HG02943 (cell line): ENCODE measurements around the gene GGA3.
A peak's percentile ranks its signal among the peaks of the same experiment; 100 is the strongest.
"Not testable (repeated sequence)": the region's sequence is repeated elsewhere in the genome, so short reads cannot be mapped to it uniquely, and the experiment has no call there.

Source experiments
- ATAC-seq: cut with Tn5 transposase; IDR thresholded peaks from one replicate; pipeline ENCODE4 v1.9.1; 2021; ENCODE audit warnings: mild to moderate bottlenecking, low read depth, moderate library complexity; ENCODE audit not compliant: unreplicated experiment

Gene GGA3, protein sequence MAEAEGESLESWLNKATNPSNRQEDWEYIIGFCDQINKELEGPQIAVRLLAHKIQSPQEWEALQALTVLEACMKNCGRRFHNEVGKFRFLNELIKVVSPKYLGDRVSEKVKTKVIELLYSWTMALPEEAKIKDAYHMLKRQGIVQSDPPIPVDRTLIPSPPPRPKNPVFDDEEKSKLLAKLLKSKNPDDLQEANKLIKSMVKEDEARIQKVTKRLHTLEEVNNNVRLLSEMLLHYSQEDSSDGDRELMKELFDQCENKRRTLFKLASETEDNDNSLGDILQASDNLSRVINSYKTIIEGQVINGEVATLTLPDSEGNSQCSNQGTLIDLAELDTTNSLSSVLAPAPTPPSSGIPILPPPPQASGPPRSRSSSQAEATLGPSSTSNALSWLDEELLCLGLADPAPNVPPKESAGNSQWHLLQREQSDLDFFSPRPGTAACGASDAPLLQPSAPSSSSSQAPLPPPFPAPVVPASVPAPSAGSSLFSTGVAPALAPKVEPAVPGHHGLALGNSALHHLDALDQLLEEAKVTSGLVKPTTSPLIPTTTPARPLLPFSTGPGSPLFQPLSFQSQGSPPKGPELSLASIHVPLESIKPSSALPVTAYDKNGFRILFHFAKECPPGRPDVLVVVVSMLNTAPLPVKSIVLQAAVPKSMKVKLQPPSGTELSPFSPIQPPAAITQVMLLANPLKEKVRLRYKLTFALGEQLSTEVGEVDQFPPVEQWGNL

DNA sequence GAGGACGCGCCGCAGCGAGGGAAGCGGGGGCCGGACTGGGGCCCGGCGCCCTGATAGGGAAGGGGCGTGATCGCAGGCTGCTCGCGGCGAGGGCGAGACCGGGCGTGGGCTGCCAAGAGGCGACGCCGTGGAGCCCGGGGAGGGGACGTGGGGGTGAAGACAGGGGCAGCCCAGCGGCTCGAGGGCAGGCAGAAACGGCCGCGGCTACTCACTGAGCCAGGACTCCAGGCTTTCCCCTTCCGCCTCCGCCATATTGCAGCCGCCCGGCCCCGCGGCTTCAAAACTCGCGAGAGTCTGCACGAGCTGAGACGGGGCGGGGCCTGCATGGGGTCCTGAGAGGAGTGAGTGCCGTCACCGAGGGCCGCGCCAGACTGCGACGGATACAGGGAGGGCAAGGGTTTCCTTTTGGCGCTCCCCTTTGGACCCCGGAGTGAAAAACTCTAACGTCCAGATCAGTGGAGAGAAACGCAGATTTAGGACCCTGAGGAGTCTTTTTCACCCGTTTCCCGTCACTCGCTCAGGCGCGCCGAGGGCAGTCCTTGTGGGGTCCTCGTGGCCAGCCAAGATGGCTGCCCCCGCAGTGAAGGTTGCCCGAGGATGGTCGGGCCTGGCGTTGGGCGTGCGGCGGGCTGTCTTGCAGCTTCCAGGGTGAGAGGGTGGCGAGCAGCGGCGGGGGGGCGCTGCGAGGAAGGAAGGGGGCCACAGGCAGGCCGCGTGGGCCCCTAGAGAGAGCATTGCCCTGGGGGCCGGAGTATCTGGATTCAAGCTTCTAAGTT lies at the start of gene GGA3, which contains the start of gene MRPS7:
GGA3 (minus strand) TSS at position 271 of the 776 bp plus-strand sequence; CDS start at position 252, 19 bp downstream.
MRPS7 (plus strand) TSS at position 544 of the 776 bp plus-strand sequence; CDS start at position 566, 22 bp downstream.
- peak; percentile 83 for ATAC-seq

DNA sequence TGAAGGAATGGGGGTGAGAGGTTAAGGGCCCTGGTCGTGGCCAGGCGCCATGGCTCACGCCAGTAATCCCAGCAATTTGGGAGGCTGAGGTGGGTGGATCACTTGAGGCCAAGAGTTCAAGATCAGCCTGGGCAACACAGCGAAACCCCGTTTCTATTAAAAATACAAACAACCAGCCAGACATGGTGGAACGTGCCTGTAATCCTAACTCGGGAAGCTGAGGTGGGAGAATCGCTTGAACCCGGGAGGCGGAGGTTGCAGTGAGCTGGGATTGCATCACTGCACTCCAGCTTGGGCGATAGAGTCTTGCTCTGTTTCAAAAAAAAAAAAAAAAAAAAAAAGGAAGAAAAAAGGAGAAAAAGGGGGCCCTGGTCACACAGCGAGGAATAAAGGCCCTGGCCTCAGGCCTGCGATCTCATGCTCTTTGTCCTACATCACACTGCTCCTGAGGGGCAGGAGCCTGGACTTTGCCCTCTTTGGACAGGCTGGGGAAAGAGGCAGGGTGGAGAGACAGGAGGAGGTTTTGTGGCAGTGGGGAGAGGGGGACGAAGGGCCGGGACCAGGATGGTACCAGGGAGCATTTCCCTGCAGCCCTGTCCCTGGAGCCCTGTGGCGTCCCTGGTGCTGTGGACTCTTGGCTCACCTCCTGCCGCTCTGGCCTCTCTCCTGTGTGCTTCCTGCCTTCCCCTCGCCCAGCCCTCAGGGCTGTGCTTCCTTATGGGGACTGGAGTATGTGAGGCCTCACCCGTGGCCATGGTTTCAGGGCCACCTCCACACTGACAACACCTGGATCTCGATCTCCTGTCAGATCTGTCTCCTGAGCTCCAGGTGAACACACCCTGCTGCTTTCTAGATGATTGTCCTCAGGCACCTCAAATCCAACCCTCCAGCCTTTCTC lies 47.6 kb upstream of the GGA3 start:
- ATAC-seq: no peak

DNA sequence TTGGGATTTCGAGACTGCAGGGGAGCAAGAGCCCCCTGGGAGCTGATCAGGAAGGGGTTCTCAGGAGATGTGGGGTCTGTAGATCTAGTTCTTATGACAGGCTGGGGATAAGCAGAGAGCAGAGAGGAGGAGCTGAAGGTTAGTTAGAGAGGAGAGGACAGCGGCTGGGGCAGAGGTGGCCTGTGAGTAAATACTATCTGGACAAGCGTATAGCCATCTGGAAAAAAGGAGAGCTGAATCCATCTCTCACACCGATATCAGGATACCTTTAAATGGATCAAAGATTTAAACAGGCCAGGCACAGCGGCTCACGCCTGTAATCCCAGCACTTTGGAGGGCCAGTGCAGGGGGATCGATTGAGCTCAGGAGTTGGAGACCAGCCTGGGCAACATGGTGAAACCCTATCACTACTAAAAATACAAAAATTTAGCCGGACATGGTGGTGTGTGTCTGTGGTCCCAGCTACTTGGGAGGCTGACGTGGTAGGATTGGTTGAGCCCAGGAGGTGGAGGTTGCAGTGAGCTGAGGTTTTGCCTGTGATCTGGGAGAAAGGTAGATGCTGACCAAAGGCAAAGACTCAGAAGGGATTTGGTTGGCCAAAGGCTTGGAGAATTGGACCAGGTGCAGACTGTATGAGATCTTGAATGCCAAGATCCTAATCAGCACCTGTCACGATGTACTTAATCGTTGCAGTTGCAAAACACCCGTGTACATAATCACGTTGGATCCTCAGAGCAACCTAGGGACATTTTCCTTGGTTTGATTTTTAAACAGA lies 46.7 kb upstream of the GGA3 start:
- ATAC-seq: no peak

DNA sequence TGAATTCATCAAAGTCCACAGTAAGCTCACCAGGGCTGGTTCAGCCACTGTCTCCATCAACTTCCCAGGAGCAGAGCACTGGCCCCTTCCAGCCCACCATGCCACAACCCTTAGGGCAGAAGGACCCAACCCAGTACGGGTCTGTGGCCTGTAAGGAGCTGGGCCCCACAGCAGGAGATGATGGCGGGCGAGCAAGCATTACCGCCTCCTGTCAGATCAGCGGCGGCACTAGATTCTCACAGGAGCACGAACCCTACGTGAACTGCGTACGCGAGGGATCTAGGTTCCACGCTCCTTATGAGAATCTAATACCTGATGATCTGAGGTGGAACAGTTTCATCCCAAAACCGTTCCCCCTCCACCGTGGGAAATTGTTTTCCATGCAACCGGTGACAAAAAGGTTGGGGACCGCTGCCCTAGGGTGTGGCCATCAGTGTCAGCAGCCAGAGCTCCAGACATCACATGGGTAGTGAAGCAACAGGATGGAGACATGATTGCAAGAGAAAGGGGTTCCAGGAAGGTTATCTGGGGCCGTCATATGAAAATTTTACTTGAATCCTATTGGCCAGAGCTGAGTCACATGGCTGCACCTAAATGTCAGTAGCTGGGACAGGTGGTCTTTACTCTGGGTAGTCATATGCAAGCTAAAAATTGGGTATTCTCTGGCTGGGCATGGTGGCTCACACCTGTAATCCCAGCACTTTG lies 40.2 kb upstream of the GGA3 start:
- no peak for ATAC-seq

DNA sequence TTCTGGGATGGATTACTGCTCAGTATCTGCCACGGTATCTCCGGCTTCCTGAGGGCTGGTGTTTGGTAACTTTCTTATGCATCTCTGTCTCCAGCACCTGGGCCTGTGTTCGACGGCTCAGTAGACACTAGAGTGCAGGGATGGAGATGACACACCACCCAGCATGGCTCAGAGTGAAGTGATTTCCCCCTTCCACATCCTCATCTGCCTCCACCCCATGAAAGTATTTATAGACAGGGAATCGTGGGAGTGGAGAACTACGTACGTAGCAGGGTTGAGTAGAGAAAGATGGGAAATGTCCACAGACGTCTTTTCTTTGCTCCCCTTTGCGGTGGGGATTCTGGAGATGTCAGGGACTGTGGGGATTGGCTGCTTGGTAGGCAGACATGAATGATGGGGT lies 39.6 kb upstream of the GGA3 start:
- no peak for ATAC-seq

DNA sequence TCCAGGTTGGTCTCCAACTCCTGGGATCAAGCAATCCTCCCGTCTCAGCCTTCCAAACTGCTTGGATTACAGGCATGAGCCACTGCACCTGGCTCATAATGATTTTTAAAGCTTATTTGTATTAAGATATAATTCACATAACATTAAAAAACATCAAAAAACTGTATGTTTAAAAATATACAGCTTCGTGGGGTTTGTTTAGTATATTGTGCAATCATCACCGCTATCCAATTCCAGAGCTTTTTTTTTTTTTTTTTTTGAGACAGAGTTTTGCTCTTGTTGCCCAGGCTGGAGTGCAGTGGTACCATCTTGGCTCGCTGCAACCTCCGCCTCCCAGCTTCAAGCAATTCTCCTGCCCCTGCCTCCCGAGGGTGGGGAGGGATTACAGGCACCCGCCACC lies 38.9 kb upstream of the GGA3 start:
- ATAC-seq: no peak

DNA sequence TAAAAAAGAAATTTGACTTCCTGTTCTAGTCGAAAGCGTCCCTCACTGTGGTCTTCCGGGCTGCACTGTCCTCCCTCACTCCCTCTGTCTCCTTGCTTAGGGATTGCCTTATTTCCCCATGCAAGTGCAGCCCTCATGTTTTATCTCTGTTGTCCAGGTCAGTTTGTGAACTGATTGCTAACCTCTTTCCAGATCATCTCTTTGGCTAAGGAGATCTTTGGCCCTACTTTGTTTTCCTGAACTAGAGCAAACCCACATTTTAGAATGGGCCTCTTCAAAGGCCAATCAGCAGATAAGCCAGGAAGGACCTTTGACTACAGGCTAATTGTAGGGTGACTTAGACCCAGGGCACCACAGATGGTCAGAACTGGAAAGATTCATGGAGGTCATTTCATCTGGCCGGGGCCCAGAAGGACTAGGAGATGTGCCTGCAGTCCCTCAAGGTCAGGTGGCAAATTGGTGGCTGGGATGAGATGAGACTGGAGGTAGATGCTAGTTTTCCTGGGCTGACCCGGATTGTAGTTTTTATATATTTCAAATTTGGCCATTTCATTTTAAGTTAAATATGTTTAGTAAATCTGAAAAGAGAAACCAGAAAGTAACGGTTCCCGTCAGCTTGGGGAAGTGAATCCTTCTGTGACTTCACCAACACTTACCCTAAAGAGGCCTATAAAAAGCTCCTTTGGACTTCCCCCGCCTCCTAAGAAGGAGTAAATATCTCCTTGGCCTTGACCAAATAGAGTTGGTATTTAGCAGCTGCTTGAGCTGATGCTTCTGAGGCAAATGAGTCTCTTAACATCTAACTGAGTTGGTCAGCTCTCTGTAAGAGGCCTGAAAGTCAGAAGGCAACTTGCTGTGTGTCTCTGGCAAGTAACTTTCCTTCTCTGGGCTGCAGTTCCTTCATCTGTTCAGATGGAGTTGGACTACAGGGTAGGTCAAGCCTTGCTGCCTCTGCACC lies 34.1 kb upstream of the GGA3 start:
- peak; percentile 52 for ATAC-seq

DNA sequence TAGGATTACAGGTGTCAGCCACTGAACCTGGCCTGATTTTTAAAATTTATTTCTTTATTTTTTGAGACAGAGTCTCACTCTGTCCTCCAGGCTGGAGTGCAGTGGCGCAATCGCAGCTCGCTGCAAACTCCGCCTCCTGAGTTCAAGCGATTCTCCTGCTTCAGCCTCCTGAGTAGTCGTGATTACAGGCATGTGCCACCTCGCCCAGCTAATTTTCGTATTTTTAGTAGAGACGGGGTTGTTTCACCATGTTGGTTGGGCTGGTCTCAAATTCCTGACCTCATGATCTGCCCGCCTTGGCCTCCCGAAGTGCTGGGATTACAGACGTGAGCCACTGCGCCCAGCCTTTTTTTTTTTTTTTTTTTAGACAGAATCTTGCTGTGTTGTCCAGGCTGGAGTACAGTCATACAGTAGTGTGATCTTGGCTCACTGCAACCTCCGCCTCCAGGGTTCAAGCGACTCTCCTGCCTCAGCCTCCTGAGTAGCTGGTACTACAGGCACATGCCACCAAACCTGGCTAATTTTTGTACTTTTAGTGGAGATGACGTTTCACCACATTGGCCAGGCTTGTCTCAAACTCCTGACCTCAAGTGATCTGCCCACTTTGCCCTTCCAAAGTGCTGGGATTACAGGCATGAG lies 31.5 kb upstream of the GGA3 start:
- ATAC-seq: not testable (repeated sequence)

DNA sequence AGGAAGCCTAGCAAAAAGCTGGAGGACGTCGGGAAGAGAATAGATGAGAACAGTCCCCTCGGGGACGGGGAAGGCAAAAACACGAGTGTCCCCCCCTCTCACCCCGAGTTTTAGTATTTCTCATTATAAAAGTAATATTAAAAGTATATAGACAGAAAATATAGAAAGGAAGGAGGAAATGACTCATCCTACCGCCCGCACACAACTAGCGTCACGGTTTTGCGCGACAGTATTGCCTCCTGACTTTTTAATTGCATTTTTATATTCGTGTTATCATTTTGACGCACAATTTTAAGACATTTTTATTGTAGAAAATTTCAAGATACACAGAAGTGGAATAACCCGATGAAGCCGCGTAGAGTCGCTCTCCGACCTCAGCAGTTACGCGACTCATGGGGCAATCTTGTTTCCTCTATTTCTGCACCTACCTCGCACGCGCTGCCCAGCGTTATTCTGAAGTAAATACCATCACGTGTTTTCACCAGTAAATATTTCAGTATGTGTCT lies 28.5 kb upstream of the GGA3 start:
- ATAC-seq: no peak

DNA sequence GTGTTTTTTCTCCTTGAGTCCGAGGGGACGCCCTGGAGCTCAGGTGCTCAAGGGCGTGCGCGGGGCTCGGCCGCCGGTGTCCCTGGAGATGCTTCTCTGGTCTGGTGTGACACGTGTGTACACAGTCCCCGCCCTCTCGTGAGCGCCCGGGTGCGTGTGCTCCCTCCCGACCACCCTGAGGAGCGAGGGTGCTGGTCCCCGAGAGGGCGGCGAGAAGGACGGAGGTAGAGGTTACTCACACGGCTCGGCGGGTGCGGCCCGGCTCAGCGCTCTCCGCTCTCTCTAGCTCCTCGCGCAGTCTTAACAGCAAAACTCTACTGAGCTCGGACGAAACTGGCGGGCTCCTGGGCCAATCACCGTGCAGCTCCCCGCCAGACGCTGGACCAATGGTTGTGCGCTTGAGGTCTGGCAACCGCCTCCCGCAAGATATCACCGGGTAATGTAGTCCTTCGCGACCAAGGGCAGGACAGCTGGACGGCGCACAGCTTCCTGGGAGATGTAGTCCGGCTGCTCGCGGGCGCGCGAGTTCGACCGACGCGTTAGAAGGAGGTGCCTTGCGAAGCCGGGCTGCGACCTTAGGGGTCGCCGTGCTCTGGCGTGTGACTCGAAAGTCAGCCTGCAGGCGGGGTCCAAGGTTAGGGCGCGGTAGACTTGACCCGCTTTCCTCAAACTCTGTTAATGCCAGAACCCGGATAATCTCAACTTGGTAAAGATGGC lies 27.9 kb upstream of the GGA3 start, which contains the start of gene SLC25A19:
SLC25A19 (minus strand) TSS at position 319 of the 717 bp plus-strand sequence. CDS start 2,669 bp downstream, outside the sequence.
- ATAC-seq: peak; percentile 93

DNA sequence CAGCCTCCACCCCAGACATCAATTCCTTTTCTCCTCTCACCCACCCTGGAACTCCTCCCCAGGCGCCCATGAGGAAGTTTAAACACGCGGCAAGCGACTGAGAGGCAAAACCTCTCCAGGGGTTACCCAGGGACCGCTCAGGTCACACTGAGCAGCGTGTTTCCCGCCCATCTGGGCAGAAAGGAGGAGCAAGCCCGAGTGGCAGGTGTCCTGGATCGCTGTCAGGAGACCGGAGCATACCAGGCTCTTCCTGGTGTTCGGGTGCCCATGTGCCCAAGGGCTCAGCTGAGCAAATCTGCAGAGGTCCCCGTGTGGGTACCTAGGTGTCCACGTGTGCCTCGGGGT lies 27.3 kb upstream of the GGA3 start:
- ATAC-seq: peak; percentile 22

DNA sequence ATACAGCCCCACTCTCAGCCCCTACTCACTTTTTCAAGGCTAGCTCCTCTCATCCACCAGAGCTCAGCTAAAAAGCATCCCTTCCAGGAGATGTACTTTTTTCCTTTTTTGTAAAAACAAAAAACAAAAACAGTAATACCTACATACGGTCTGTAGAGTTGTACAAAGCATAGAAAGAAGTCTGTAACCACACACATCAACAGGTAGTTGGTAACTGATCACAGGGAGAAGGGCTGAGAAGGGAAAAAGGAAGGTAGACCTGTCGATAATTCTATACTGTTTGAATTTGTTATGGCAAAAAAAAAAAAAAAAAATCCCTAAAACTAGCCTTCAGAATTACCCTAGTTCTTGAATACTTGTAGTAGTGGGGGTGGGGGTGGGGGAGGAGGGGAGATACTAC lies 27.0 kb upstream of the GGA3 start:
- ATAC-seq: no peak

DNA sequence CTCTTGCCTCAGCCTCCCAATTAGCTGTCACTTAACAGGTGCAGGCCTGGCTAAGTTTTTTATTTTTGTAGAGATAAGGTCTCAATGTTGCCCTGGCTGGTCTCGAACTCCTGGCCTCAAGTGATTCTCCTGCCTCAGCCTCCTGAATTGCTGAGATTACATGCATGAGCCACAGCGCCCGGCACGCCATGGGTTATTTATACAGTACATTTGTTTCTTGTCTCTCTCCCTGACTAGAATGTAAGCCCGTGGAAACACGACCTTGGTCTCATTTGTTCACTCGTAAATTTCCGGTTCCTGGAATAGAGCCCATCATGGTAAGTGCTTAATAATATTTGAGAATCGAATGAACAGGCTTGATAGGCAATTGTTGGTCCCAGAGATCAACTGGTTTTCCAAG lies 25.8 kb upstream of the GGA3 start:
- ATAC-seq: no peak

DNA sequence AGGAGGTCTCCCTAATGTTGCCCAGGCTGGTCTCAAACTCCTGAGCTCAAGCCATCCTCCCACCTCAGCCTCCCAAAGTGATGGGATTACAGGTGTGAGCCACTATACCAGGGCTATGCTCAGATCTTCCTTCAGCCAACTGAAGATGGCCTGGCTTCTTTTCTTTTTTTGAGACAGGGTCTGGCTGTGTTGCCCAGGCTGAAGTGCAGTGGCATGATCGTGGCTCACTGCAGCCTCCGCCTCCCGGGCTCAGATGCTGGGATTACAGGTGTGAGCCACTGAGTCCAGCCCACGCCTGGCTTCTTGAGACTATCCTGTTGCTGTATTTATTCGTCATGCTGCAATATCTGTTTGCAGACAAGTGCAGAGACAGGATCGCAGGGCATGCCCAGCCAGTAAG lies 23.7 kb upstream of the GGA3 start:
- ATAC-seq: no peak

DNA sequence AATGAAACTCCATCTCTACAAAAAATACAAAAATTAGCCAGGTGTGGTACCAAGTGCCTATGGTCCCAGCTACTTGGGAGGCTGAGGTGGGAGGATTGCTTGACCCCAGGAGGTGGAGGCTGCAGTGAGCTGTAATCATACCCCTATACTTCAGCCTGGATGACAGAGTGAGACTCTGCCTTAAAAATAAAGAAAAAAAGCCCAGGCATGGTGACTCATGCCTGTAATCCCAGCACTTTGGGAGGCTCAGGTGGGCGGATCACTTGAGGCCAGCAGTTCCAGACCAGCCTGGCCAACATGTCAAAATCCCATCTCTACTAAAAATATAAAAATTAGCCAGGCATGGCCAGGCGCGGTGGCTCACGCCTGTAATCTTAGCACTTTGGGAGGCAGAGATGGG lies 18.8 kb upstream of the GGA3 start:
- ATAC-seq: not testable (repeated sequence)

DNA sequence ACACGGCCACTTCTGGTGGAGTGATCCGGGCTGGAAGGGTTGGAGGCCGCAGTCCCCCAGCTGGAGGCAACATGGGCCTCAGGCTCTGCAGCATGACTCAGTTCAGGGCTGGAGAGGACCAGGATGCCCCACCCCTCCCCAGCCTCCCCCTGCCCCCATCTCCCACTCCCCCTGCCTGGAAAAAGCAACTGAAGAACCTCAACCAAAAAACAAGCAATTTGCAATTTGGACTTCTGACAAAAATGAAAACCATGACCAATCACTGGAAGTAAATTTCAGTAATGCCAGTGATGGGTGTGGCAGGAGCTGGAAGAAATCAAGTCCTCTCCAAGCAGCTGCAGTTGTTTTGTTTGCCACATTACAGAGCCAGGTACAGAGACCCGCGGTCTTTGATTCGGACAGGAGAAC lies 16.3 kb upstream of the GGA3 start:
- no peak for ATAC-seq
